Measurements from ENCODE around the gene PCYT2.

The PCYT2 gene

GRCh38 chr17:81863833-81864768 lies 47.1 kb downstream of the PCYT2 start:
- H3K9me3 Mint-ChIP-seq, result no peaks in the 10 kb centered on the region
- TF ChIP-seq, protein P1, sequence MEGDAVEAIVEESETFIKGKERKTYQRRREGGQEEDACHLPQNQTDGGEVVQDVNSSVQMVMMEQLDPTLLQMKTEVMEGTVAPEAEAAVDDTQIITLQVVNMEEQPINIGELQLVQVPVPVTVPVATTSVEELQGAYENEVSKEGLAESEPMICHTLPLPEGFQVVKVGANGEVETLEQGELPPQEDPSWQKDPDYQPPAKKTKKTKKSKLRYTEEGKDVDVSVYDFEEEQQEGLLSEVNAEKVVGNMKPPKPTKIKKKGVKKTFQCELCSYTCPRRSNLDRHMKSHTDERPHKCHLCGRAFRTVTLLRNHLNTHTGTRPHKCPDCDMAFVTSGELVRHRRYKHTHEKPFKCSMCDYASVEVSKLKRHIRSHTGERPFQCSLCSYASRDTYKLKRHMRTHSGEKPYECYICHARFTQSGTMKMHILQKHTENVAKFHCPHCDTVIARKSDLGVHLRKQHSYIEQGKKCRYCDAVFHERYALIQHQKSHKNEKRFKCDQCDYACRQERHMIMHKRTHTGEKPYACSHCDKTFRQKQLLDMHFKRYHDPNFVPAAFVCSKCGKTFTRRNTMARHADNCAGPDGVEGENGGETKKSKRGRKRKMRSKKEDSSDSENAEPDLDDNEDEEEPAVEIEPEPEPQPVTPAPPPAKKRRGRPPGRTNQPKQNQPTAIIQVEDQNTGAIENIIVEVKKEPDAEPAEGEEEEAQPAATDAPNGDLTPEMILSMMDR (IDR thresholded peaks at IDR 0.05; ENCODE audit: unreplicated experiment in 3 of 3), result no peak
- H3K4me1 Mint-ChIP-seq, result peaks cover 23% of the 10 kb centered on the region
- peak overlapping the region; percentile 61 to 77 (median 74) for H3K27ac Mint-ChIP-seq
- peaks cover 12% of the 10 kb centered on the region for H3K36me3 Mint-ChIP-seq (ENCODE audit: low read depth)
- H3K27me3 Mint-ChIP-seq (ENCODE audit: low read depth), result no peaks in the 10 kb centered on the region
- H3K4me3 Mint-ChIP-seq, result peak overlapping the region; percentile 78 to 87 (median 84)

DNA sequence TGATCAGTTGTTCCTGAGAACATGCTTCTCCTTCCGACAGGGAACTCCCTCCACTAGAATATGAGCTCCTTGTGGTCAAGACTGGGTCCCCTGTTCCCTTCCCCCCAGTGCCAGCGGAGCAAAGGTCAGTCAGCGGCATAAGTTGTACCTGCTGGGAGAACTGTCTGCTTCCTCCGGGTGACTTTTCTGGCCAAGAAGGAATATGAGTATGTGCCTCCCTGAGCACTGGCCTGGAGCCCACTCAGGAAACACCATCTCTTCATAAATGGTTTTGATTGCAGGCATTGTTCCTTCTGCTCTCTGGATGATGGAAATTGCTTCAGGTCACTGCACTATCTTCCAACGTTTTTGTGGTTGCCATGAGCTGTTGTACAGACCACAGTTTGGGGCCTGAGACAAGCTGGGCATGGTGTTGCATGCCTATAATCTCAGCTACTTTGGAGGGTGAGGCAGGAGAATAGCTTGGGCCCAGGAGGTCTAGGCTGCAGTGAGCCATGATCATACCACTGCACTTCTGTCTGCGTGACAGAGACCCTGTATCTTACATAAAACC lies 48.0 kb downstream of the PCYT2 start:
- Mint-ChIP-seq H3K27me3 (ENCODE audit: low read depth) (no peaks in the 10 kb centered on the region), H3K4me3 (peak overlapping the region; percentile 78 to 87 (median 84)), H3K9me3 (no peaks in the 10 kb centered on the region), H3K27ac (peak overlapping the region; percentile 61 to 77 (median 74)), H3K4me1 (peaks cover 24% of the 10 kb centered on the region), H3K36me3 (ENCODE audit: low read depth) (peaks cover 13% of the 10 kb centered on the region)
- TF ChIP-seq, protein P1 (IDR thresholded peaks at IDR 0.05; ENCODE audit: unreplicated experiment in 3 of 3), result no peak

GRCh38 chr17:81860756-81861568 lies 50.2 kb downstream of the PCYT2 start:
- no peaks in the 10 kb centered on the region for H3K9me3 Mint-ChIP-seq
- H3K4me3 Mint-ChIP-seq, result peak overlapping the region; percentile 87 to 94 (median 92)
- TF ChIP-seq, protein P1 (IDR thresholded peaks at IDR 0.05; ENCODE audit: unreplicated experiment in 3 of 3), result no peak
- no peaks in the 10 kb centered on the region for H3K27me3 Mint-ChIP-seq (ENCODE audit: low read depth)
- peak overlapping the region; percentile 63 to 95 (median 82) for H3K27ac Mint-ChIP-seq
- peaks cover 22% of the 10 kb centered on the region for H3K36me3 Mint-ChIP-seq (ENCODE audit: low read depth)
- peaks cover 21% of the 10 kb centered on the region for H3K4me1 Mint-ChIP-seq

- Mint-ChIP-seq H3K36me3 (ENCODE audit: low read depth) (peaks cover 28% of the 10 kb centered on the region), H3K27me3 (ENCODE audit: low read depth) (no peaks in the 10 kb centered on the region), H3K9me3 (no peaks in the 10 kb centered on the region), H3K4me1 (peaks cover 21% of the 10 kb centered on the region), H3K4me3 (peak within 1 kb of the TSS; percentile 94 to 97 (median 96)), H3K27ac (peak within 1 kb of the TSS; percentile 63 to 95 (median 83))
- TF ChIP-seq, protein P1 (IDR thresholded peaks at IDR 0.05; ENCODE audit: unreplicated experiment in 3 of 3), result no peak
These were observed 51.1 kb downstream of the PCYT2 start, which contains the start of gene P4HB for GRCh38 chr17:81859906-81860755. P4HB (minus strand) TSS chr17:81860535; CDS start chr17:81860471, 64 bp downstream.
